ENCODE data around the gene RUNX3.

DNA sequence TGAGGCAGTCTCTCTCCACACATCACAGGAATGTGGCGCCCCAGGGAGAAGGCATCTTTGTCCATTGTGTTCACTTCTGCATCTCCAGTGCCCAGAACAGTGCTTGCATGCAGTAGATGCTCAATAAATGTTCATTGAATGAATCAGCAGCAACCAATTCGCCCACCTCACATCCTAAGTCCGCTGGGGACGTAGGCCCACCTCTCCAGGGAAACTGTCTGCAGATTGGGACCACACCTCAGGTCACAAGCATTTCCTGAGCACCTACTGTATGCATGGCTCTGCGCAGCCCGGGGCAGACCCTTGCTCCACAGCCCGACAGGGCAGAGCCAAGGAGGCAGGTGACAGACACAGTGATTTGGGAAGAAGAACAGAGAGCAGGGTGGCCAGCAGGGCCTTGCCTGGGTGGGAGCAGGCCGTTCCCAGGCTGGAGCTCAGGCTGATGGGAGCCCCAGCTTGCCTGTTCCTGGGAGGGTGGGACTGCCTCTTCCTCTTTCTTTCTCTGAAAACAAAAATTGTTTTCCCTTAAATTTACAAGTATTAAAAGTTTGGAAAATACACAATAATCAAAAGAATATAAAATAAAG lies 25.8 kb upstream of the RUNX3 start:
- TF ChIP-seq YY1 (IDR thresholded peaks at IDR 0.05) (no peak), GABPA (IDR thresholded peaks at IDR 0.05 in 1 of 2, conservative IDR thresholded peaks at IDR 0.05 in 1 of 2) (no peak)
- TF ChIP-seq, protein P1, sequence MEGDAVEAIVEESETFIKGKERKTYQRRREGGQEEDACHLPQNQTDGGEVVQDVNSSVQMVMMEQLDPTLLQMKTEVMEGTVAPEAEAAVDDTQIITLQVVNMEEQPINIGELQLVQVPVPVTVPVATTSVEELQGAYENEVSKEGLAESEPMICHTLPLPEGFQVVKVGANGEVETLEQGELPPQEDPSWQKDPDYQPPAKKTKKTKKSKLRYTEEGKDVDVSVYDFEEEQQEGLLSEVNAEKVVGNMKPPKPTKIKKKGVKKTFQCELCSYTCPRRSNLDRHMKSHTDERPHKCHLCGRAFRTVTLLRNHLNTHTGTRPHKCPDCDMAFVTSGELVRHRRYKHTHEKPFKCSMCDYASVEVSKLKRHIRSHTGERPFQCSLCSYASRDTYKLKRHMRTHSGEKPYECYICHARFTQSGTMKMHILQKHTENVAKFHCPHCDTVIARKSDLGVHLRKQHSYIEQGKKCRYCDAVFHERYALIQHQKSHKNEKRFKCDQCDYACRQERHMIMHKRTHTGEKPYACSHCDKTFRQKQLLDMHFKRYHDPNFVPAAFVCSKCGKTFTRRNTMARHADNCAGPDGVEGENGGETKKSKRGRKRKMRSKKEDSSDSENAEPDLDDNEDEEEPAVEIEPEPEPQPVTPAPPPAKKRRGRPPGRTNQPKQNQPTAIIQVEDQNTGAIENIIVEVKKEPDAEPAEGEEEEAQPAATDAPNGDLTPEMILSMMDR (IDR thresholded peaks at IDR 0.05; ENCODE audit: low read depth, low read length, missing input control): no peak
- TF ChIP-seq, protein P2, sequence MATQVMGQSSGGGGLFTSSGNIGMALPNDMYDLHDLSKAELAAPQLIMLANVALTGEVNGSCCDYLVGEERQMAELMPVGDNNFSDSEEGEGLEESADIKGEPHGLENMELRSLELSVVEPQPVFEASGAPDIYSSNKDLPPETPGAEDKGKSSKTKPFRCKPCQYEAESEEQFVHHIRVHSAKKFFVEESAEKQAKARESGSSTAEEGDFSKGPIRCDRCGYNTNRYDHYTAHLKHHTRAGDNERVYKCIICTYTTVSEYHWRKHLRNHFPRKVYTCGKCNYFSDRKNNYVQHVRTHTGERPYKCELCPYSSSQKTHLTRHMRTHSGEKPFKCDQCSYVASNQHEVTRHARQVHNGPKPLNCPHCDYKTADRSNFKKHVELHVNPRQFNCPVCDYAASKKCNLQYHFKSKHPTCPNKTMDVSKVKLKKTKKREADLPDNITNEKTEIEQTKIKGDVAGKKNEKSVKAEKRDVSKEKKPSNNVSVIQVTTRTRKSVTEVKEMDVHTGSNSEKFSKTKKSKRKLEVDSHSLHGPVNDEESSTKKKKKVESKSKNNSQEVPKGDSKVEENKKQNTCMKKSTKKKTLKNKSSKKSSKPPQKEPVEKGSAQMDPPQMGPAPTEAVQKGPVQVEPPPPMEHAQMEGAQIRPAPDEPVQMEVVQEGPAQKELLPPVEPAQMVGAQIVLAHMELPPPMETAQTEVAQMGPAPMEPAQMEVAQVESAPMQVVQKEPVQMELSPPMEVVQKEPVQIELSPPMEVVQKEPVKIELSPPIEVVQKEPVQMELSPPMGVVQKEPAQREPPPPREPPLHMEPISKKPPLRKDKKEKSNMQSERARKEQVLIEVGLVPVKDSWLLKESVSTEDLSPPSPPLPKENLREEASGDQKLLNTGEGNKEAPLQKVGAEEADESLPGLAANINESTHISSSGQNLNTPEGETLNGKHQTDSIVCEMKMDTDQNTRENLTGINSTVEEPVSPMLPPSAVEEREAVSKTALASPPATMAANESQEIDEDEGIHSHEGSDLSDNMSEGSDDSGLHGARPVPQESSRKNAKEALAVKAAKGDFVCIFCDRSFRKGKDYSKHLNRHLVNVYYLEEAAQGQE (IDR thresholded peaks at IDR 0.05): no peak
